HUES6 (cell line): ENCODE measurements around the gene KIRREL1.

Source experiments
- H3K27ac ChIP-seq: 2 replicates; pipeline ENCODE4 v1.7.0; 2013; ENCODE audit warnings: low read depth, mild to moderate bottlenecking, low read length, inconsistent platforms
- H3K27me3 ChIP-seq: 2 replicates; pipeline ENCODE4 v1.6.1; 2013; ENCODE audit warnings: low read length; ENCODE audit not compliant: control insufficient read depth, insufficient read depth
- H3K36me3 ChIP-seq: 2 replicates; pipeline ENCODE4 v1.6.1; 2013; ENCODE audit warnings: low read length; ENCODE audit not compliant: control insufficient read depth, insufficient read depth
- H3K4me1 ChIP-seq: 2 replicates; pipeline ENCODE4 v1.6.1; 2013; ENCODE audit warnings: low read length; ENCODE audit not compliant: control insufficient read depth, insufficient read depth
- H3K4me3 ChIP-seq: 2 replicates; pipeline ENCODE4 v1.5.1; 2013; ENCODE audit warnings: low read depth, low read length
- H3K9ac ChIP-seq: one replicate; pipeline ENCODE4 v1.6.1; 2013; ENCODE audit warnings: mild to moderate bottlenecking, low read length
- H3K9me3 ChIP-seq: 2 replicates; pipeline ENCODE4 v1.6.1; 2013; ENCODE audit warnings: low read depth, low read length; ENCODE audit not compliant: control insufficient read depth, insufficient read depth

KIRREL1 gene

DNA sequence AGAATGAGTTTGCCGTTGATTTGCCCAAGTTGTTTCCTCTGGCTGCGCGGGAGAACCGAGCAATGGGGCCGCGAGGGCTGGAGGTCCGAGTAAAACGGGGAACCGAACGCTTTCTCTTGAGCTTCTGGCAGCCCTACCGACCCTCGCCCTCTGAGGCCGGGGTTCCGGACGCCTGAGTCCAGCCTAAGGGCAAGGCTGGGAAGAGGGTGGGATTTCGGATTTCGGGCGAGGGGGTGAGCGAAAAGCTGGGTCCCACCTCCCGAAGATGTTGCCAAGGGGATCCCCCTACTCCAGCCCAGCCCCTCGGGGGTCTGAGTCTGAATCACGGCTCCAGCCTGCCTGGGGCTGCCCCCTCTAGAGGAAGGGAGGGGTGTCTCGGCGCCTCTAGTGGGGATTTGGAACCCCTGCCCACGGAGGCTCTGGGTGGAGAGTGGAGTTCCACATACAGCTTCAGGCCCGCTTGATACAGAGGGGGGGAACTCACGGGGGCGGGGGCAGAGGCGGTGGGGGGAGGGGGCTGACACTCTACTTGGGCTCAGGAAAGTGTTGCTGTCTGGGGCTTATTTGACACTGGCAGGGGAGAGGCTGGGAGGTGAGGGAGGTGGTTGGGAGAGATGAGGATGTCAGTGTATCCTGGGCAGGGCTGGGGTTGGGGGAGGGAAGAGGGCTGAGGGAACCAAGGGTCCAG lies 617 bp downstream of the KIRREL1 start:
- Histone ChIP-seq H3K4me3 (peak overlapping the region; percentile 79), H3K9ac (peak overlapping the region; percentile 90), H3K9me3 (no peaks in the 10 kb centered on the region), H3K27ac (peak overlapping the region; percentile 87), H3K27me3 (peaks cover 4% of the 10 kb centered on the region; the same call in 1 of the 2 replicates), H3K4me1 (peaks cover 40% of the 10 kb centered on the region), H3K36me3 (0 out of 2 replicates have a peak, but pooled peaks cover 3% of the 10 kb centered on the region)

DNA sequence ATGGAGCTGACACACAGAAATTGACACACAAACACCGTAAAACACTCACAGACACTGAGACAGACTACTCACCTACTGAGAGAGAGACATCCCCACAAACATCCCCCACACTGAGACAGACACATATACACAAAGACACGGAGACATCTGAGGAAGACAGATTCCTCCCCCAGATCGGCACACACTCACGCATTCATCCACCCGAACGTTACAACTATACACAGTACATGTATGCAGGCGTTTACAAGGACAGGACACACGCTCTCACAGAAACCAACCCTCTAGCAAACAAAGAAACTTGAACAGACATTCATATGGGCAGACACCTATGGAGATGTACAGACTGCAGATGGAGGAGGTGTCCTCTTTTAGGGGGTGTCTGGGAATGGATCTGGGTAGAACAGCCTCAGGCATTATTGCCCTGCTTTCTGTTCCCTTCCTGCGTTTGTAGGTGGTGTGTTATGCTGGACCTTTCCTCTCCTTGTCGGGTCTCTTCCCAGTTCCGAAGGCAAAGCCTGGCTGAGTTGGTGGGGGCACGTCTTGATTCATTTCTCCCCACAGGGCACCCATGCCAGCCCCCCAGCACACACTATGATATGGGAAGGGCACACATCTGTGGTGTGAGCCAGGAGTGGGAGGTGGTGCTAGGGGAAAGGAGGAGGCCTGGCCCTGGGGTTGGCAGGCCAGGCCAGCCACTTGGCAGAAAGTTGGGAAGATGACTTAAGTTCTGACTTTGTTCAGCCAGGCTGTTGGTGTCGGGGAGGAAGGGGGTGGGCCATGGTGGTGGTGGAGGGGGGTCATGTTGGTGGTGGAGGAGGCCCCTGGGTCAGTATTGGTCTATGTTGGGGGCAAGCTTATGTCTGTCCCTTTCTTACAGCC lies 1.5 kb downstream of the KIRREL1 start:
- Histone ChIP-seq H3K9ac (peak overlapping the region; percentile 27), H3K36me3 (0 out of 2 replicates have a peak, but pooled peaks cover 3% of the 10 kb centered on the region), H3K9me3 (no peaks in the 10 kb centered on the region), H3K27me3 (no peaks in the 10 kb centered on the region), H3K4me3 (peak overlapping the region; percentile 79), H3K27ac (no peak overlapping the region), H3K4me1 (peaks cover 42% of the 10 kb centered on the region)

DNA sequence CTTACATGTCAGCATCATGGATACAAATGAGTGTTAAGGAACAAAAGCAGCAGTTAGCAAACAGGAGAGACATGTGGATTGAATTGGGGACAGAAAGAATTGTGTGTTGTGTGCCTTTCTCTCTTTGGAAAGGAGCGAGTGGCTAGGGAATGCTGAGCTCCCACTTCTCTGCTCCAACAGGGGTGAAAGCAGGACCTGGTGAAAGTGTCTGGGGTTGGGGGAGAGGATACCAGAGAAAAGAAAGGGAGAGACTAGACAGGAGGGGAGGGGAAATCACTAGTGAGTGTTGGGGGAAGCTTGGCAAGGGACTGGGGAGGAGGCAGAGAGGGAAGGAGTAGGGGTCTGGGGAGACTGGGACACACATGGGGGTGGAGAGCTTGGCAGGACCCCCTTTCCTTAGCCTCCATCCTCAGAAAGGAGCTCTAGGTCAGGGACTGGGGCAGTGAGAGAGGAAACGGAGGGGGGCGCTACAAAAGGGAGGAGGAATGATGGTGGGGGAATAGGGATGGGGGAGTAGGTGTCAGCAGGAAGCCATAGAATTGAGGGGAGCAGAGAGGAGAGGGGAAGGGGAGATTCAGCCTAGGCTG lies 2.2 kb downstream of the KIRREL1 start:
- Histone ChIP-seq H3K9ac (peak overlapping the region; percentile 14), H3K27me3 (no peaks in the 10 kb centered on the region), H3K27ac (no peak overlapping the region), H3K4me1 (peaks cover 43% of the 10 kb centered on the region), H3K9me3 (no peaks in the 10 kb centered on the region), H3K36me3 (0 out of 2 replicates have a peak, but pooled peaks cover 3% of the 10 kb centered on the region), H3K4me3 (peak overlapping the region; percentile 79; the same call in 1 of the 2 replicates)

DNA sequence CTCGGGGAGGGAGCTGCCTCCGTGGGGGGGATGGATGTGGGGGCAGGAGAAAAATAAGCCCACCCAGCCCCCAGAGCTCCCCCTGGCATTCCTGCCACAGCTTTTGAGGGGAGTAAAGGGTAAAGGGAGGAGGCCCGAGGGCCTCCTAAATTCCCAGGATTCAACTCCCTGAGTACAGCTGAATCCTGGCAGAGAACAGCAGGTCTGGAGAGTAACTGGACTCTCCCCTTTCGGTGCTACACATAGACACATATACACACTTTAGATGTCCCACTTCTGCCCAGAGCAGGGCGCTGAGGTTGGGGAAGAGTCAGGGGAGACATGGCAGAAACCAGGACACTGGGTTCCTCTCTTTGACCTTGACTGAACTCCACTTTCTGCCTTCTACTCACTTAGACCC lies 3.0 kb downstream of the KIRREL1 start:
- Histone ChIP-seq H3K27me3 (no peaks in the 10 kb centered on the region), H3K9ac (no peak overlapping the region), H3K27ac (no peak overlapping the region), H3K4me1 (peaks cover 50% of the 10 kb centered on the region), H3K4me3 (no peak overlapping the region), H3K9me3 (no peaks in the 10 kb centered on the region), H3K36me3 (0 out of 2 replicates have a peak, but pooled peaks cover 3% of the 10 kb centered on the region)

DNA sequence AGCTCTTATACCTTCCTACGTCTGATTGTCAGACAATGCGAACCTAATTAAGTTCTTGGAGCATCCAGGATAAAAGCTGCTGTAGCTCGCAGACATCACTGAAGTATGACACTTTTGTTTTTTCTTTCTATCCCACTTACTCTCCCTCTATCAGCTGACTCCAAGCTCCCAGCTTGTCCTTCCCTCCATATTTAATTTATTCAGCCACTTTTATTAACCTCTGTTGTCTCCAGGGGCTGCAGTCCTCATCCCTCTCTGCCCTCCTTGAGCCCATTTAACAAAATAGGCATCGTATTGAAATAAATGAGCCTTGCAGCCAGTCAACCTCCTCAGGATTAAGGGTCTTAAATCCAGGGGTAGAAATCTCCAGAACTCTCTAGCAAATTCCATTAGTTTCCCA lies 7.1 kb downstream of the KIRREL1 start:
- Histone ChIP-seq H3K4me1 (peaks cover 63% of the 10 kb centered on the region), H3K4me3 (no peak overlapping the region), H3K27me3 (no peaks in the 10 kb centered on the region), H3K9ac (no peak overlapping the region), H3K9me3 (no peaks in the 10 kb centered on the region), H3K36me3 (0 out of 2 replicates have a peak, but pooled peaks cover 3% of the 10 kb centered on the region), H3K27ac (no peak overlapping the region)

DNA sequence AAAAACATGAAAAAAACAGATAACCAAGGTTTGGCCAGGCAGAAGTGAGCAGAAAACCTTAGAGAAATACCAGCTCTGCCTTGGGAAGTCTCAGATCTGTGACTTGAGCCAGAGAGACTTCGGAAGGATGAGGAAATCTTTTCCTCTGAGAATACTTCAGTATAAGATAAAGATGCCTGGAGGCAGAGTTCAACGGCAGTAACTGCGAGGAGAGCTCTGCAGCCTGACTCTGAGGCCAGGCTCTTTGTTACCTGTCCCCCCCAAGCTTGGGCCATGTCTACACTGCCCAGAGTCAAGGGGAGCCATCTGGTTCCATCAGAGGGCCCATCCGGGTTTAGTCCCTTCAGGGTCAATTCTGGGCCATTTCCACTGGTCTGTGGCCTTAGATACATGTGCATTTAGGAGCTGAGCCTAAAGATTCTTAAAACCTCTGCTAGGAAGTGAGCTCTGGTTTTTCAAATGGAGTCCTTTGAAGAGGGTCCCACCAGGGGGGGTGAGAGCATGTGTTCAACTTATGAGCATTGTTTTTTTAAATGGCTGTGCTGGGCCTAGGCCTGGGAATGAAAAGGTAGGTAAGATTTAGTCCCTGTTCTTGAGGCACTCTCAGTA lies 8.7 kb downstream of the KIRREL1 start:
- Histone ChIP-seq H3K9me3 (no peaks in the 10 kb centered on the region), H3K4me1 (peaks cover 61% of the 10 kb centered on the region), H3K9ac (no peak overlapping the region), H3K36me3 (0 out of 2 replicates have a peak, but pooled peaks cover 1% of the 10 kb centered on the region), H3K27me3 (no peaks in the 10 kb centered on the region), H3K4me3 (no peak overlapping the region), H3K27ac (peak overlapping the region; percentile 72; the same call in 1 of the 2 replicates)

DNA sequence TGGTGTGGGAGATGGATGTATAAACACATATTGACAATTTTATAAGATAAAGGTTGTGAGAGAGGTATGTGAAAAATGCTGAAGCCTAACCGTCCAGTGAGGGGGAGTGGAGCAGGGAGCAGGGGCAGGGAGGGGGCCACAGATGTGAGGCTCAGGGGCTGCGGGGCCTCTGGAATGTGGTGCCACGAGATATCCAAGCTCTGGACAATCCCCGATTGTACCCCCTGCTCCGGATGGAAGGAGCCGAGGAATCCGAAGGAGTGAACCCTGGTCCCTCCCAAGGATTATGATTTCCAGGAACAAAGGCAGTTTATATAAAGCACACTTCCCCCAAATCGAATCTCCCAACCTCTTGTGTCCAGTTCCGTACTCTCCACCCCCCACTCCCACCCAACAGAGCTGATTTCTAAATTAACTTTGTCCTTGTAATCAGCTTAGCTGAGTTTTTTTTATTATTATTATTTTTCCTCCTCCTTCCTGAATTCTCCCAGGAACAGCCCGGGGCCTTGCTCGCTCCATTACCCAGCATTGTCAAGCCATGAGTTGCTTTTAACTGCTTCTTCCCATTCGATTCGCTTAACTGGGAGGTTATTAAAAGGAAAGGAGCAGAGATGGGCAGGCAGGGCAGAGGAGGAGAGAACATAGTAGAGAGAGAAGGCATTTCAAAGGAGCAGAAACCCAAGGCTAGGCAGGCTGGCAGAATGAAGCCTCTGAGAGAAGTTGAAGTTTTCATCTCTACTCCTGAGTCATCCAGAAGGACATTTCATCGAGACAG lies 9.4 kb downstream of the KIRREL1 start:
- H3K9me3 ChIP-seq = no peaks in the 10 kb centered on the region
- peak overlapping the region; percentile 37 for H3K9ac ChIP-seq
- peaks cover 67% of the 10 kb centered on the region for H3K4me1 ChIP-seq
- peak overlapping the region; percentile 27; the same call in 1 of the 2 replicates for H3K27ac ChIP-seq
- H3K36me3 ChIP-seq = no peaks in the 10 kb centered on the region
- no peaks in the 10 kb centered on the region for H3K27me3 ChIP-seq
- no peak overlapping the region for H3K4me3 ChIP-seq

DNA sequence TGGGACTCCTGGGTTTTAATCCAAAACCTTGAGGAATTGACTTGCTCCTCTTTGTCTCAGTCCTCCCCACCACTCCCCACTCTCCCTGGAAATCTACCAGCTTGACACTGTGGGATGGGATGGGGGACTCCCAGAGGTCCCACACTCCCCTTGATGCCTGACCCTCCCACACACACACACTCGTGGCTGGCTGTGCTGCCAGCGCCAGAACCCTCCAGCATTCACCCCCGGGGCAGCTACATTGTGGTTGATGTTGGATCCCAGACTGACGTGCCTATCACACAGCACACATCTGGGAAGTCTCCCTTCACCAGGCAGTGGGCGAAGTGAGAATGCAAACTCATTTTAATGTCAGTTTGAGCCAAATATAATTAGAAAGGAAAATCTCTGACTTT lies 10.0 kb downstream of the KIRREL1 start:
- peak overlapping the region; percentile 27; the same call in 1 of the 2 replicates for H3K27ac ChIP-seq
- peaks cover 73% of the 10 kb centered on the region for H3K4me1 ChIP-seq
- no peaks in the 10 kb centered on the region for H3K27me3 ChIP-seq
- no peak overlapping the region for H3K9ac ChIP-seq
- H3K36me3 ChIP-seq = no peaks in the 10 kb centered on the region
- H3K9me3 ChIP-seq = no peaks in the 10 kb centered on the region
- no peak overlapping the region for H3K4me3 ChIP-seq

DNA sequence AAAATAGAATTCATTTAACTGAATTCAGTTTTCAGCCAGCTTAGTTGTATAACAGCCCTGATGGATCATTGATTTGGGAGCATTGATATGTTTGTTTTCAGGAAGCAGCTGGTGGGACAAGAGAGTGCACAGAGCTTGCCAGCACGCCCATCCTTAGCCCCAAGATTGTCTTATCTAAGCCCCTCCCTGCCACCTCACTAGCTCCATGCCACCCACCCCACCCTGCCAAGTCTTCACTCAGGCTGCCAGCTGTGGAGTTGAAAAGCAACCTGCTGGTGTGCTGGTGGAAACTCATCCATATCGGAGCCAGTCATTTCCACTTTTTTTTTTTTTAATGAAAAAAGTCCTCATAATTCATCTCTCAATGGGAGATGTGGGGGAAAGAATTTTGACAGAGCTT lies 11.8 kb downstream of the KIRREL1 start:
- Histone ChIP-seq H3K4me1 (peaks cover 82% of the 10 kb centered on the region), H3K36me3 (no peaks in the 10 kb centered on the region), H3K9ac (no peak overlapping the region), H3K27me3 (no peaks in the 10 kb centered on the region), H3K9me3 (no peaks in the 10 kb centered on the region), H3K4me3 (no peak overlapping the region), H3K27ac (no peak overlapping the region)

DNA sequence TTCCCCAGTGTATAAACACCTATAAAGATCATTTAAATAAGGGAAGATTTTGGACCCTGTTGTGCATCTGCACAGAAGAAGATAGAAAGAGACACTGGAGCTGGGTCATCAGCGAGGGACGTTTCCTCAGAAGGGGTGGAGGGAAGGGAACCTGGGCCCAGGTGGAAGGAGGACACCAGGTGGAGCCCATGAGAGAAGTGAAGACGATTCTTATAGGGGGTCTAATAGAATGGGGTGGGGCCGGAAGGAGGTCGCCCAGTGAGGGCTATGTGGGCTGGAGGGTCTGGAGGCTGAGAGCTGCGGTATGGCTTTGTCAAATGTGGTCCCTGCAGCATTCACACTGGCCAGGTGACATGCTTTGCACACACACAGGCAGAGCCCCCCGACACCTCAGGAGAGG lies 13.7 kb downstream of the KIRREL1 start:
- H3K9ac ChIP-seq = peak overlapping the region; percentile 17
- no peak overlapping the region for H3K27ac ChIP-seq
- H3K36me3 ChIP-seq = no peaks in the 10 kb centered on the region
- no peaks in the 10 kb centered on the region for H3K27me3 ChIP-seq
- H3K4me1 ChIP-seq = peaks cover 86% of the 10 kb centered on the region
- no peaks in the 10 kb centered on the region for H3K9me3 ChIP-seq
- H3K4me3 ChIP-seq = no peak overlapping the region
